AG04449 (cell line): ENCODE data around the gene ATP10A.

Source experiments
- CTCF ChIA-PET: fragments of 350-600 bp; formaldehyde crosslinking; extraction: SDS; loops from one replicate; lab custom pipeline; 2021; ENCODE audit warnings: antibody characterized with exemption; lab: Yijun Ruan, JAX
- POLR2A ChIA-PET: fragments of 400-600, 350-600 bp; formaldehyde crosslinking; extraction: SDS; loops from one replicate; lab custom pipeline; 2020; ENCODE audit warnings: antibody characterized with exemption, inconsistent platforms; lab: Yijun Ruan, JAX
- DNase-seq: peaks from one replicate; pipeline ENCODE4 v3.0.0-alpha.2; 2010; ENCODE audit warnings: low read depth, low spot score
- H3K4me3 ChIP-seq: 2 replicates; pipeline ENCODE4 v1.5.1; 2011; ENCODE audit warnings: low read depth, mild to moderate bottlenecking, control low read depth, low read length
- CTCF ChIP-seq: IDR thresholded peaks from one replicate; pipeline ENCODE4 v1.5.1; 2011; ENCODE audit warnings: mild to moderate bottlenecking, moderate library complexity, low read length, control low read depth, inconsistent platforms; ENCODE audit not compliant: insufficient read depth; ENCODE audit errors: missing control alignments

ATP10A gene

GRCh38 chr15:25783134-25783533 lies 80.0 kb downstream of the ATP10A start:
- ChIA-PET POLR2A (interaction anchor here (1.0 to 1.6 kb wide), 3 partner anchors 8 to 101 kb away, joined by 3 to 7 read pairs (median 3); no protein-coding TSS in a partner anchor), CTCF (interaction anchor here (0.8 to 4.1 kb wide), 16 partner anchors 11 to 1081 kb away, joined by 3 to 41 read pairs (median 4); no protein-coding TSS in a partner anchor)
- H3K4me3 ChIP-seq, result no peak overlapping the region
- DNase-seq, result no peak
- TF ChIP-seq CTCF, result no peak

- DNase-seq, result no peak
- POLR2A ChIA-PET, result no interaction called here
- H3K4me3 ChIP-seq, result no peak overlapping the region
- no peak for TF ChIP-seq CTCF
- CTCF ChIA-PET, result interaction anchor here (1.4 kb wide), 1 partner anchor 18 kb away, joined by 3 read pairs; no protein-coding TSS in a partner anchor
Observed at GRCh38 chr15:25780479-25781255, 82.5 kb downstream of the ATP10A start.

GRCh38 chr15:25778161-25778560 lies 85.0 kb downstream of the ATP10A start:
- DNase-seq, result no peak
- H3K4me3 ChIP-seq, result no peak overlapping the region
- no peak for TF ChIP-seq CTCF
- CTCF ChIA-PET, result interaction anchor here (0.6 to 1.2 kb wide), 2 partner anchors 69 to 156 kb away, joined by 3 read pairs; no protein-coding TSS in a partner anchor
- POLR2A ChIA-PET, result no interaction called here

GRCh38 chr15:25777037-25777436 lies 86.1 kb downstream of the ATP10A start:
- H3K4me3 ChIP-seq, result no peak overlapping the region
- POLR2A ChIA-PET, result no interaction called here
- DNase-seq, result no peak
- no peak for TF ChIP-seq CTCF
- CTCF ChIA-PET, result interaction anchor here (0.6 to 1.2 kb wide), 2 partner anchors 71 to 268 kb away, joined by 3 read pairs; no protein-coding TSS in a partner anchor

GRCh38 chr15:25776071-25776746 lies 86.9 kb downstream of the ATP10A start:
- no peak overlapping the region for H3K4me3 ChIP-seq
- TF ChIP-seq CTCF, result no peak
- ChIA-PET POLR2A (interaction anchor here (1.0 kb wide), 1 partner anchor 14 kb away, joined by 3 read pairs; no protein-coding TSS in a partner anchor), CTCF (interaction anchor here (0.8 kb wide), 1 partner anchor 157 kb away, joined by 4 read pairs; no protein-coding TSS in a partner anchor)
- no peak for DNase-seq
